Glomerular visceral epithelial cell (primary cell): ENCODE measurements around the gene DNAJC30.

Source experiments
- DNase-seq: peaks from one replicate; pipeline ENCODE4 v3.0.0-alpha.2; 2016; ENCODE audit errors: extremely low spot score

The DNAJC30 gene

DNA sequence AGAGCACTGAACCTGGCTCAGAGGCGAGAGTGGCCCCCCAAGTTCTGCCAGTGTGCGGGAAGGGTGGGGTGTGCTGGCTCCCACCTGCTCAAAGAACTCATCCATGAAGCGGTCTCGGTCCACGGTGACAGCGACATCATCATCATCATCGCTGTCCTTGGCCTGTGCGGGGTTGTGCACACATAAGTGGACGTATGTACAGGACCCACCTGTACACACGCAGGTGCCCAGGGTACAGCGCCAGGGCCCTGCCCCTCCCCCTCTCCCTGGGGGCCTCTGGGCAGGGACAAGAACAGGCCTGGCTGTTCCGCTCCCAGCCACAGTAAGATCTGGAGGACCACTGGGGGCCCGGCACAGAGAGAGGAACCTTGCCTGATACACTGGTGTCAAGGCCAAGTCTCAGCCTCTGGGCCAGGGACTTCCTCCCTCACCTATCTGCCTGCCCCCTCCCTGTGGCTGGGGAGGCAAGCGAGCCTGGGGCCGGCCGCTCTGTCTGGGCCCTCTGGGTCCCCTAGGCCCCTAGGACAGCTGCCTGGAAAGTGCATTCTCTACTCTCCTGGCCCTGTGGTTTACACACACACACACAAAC is 25.8 kb upstream of the DNAJC30 start:
- DNase-seq = no peak

DNA sequence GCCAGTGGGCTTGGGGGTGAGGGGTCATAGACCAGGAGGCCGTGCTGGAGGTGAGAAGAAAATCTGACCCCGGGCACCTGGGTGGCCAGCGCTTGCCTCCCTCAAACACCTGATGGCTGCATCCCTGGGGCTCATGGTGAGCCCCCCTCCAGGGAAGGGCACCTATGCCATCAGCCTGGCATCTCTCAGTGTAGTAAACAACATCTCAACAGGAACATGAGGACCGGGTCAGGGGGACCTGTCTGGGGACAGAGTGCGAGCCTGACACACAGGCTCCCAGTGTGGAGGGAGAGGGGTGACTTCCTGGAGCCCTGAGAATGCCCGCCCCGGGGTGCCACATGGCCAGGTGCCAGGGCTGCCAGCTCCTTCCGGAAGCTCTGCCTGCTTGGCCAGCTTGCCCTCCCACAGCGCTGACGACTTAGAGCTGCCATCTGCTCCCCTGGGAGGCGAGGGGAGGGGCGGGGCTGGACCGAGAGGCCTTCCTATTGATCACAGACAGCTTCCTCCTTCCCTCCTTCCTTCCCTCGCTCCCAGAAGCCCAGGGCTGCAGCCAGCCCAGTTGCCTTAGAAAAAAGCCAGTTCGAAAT is 23.9 kb upstream of the DNAJC30 start:
- no peak for DNase-seq

DNA sequence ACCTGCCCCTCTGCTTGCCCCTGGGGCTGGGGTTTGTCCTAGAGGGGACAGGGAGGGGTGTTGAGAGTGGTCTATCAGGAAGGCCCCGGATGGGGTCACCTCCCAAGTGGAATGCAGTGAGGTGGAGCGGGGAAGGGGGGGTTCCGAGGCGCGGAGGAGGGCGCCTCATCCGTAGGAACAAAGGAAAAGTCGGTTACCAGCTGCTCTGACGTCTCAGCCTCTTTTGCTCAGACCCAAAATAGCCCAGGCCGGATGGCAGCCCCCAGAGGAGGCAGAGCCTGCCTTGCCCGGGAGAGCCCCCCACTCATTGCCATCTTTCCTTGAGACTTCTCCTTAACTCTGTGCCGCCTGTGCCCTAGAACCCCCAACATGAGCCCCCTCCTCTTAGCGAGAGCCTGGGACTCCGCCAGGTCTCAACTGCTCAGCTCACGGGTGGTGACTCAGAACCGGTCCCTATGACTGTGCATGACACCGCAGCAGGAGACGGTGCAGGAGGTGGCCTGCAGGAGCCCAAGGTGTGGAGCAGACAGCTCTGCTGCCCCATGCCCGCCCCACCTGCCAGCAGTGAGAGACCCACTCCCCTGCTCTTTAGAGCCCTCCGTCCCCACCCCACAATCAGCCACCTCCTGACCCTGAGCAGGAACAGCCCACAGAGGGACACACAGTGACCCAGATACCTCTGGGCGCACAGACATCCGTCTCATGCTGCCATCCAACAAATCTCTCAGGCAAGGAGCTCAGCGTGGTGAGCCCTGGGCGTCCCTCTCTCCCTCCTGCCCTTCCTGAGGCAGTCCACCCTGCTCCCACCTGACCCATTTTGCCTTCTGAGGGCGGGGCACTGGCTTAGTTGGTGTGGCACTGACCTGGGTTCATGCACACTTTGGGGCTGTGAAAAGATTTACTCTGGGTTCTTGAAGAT is 23.1 kb upstream of the DNAJC30 start:
- DNase-seq = no peak

DNA sequence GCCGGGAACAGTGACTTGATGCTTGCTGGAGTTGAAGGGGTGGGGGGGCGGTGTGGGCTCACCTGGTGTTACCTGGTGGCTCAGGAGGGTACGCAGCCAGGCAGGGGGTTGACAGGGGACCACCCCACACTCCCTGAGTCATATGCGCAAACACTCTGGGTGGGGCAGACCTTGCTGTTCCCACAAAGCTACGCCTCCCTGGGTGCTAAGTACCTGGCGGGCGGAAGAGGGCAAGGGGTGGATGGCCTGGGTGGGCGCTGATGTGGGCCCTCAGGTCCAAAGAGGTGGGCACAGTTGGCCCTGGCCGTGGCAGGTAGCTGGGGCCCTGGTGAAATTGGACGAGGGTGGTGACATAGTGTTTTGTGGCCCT is 22.3 kb upstream of the DNAJC30 start:
- no peak for DNase-seq

DNA sequence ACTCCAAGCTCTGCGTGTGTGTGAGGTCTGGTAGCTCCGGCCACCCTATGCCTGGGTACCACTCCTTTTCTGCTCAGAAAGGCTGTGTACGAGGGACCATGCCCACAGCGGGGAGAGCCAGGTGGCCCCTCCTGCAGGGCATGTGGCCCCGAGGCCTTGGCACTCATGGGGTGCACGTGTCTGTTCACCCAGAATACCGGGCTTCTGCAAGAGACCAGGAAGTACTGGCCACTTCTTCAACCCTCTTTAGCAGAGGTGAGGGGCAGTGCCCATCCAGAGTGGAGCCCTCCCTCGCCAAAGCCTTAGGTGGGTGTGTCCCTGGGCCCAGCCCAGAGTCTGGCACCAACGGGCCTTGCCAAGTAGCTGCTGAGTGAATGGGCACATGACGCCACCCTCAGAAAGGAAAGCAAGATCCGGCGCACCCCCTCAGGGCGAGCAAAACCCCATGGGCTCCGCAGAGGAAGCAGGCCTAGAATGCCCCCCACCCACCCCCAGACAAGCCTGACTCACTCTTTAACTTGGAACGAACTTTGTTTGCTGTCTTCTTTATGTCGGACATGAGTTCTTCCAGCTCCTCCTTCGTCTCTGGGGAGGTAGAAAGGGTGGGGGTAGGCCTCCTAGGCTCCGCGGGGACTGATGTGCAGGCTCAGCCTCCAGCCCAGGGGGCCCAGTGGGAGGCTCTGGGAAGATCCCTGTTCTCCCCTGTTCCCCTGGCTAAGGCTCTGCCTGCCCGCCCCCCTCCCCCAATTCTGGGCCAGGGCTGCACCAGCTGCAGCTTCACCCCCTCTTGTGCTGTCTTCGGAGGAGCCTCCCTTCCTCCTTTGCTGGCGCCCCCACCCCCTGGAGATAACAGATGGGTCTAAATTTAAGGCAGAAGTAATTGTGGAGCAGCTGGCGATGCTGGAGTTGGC is 21.6 kb upstream of the DNAJC30 start:
- DNase-seq = no peak

DNA sequence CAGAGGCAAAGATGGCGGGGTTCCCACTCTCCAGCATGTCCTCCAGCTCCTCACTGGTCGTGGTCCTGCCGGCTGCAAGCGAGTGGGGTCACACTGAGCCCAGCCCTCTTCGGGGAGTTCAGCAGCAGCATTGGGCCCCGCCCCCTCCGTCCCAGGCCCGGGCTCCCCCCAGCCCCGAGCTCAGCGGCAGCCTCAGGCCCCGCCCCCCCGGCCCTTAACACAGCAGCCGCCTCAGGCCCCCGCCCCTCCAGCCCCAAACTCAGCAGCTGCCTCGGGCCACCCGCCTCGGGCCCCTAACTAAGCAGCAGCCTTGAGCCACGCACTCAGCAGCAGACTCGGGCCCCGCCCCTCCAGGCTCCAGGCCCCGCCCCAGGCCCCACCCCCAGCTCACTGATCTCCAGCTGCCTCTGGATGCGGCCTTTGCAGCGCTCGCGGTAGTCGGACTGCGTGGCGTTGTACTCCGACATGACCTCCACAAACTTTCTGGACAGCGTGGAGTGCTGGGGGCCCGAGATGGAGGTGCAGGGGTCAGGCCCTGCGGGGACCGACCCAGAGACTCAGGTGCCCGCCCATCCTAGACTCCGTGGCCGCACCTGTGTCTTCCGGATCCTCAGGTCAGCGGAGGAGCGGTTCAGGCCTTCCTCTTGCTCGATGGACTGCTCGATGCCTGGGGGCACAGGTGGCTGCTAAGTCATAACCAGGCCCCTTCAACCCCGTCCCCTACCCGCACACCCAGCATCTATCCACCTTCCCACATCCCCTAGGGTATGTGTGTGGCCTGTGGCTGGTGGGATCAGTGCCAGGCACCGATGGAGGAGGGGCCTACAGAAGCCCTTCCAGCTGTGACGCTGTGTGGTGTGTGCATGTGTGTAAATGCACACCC is 20.7 kb upstream of the DNAJC30 start:
- no peak for DNase-seq

DNA sequence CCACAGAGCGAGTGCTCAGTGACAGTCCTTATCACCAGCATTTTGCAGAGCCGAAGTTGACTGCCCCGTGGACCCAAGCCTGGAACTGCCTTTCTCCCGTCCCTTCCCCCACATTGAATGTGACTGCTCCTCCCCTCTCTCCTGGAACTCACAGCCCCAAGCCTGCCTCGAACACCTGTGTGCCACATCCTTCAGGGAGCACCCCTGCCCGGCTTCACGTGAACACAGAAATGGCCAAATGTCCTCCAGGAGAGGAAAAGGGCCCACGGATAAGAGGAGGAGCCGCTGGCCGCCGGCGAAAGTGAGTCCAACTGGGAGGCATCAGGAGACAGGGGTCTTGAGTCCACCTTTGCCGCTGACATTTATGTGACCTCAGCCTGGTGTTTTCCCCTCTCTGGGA is 20.0 kb upstream of the DNAJC30 start:
- DNase-seq = no peak

DNA sequence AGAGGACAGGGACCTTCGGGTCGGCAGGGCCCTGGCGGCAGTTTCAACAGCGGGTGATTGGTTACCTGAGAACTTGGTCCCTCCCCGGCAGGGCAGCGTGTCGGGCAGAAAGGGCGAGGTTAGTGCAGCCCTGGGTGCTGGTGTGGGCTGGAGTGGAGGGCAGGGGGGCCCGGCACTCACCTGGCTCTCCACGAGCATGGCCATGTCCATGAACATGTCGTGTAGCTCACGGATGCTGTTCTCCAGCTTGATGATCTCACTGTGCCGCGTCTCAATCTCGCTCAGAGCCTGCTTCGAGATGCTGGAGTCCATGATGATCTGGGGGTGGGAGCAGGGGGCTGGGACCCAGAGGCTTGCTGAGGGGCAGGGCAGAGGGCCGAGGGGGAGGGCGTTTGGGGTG is 19.4 kb upstream of the DNAJC30 start:
- DNase-seq = no peak

DNA sequence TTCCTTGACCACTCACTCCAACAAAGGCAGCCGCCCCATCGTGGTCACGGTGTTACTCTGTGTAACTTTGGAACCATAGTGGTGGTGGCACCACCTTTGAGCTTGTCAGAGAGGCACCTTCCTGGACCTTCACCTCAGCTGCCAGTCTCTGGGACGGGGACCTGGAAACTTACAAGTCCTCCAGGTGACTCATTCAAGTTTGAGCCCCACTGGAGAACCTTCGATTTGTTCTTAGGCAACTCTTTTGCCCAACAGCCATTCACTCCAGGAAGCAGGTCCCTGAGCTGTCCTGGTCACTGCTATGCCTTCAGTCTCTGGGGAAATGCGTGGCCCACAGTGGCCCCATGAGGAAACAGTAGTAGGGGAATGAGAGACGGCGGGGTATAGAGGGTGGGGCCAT is 19.0 kb upstream of the DNAJC30 start:
- no peak for DNase-seq

DNA sequence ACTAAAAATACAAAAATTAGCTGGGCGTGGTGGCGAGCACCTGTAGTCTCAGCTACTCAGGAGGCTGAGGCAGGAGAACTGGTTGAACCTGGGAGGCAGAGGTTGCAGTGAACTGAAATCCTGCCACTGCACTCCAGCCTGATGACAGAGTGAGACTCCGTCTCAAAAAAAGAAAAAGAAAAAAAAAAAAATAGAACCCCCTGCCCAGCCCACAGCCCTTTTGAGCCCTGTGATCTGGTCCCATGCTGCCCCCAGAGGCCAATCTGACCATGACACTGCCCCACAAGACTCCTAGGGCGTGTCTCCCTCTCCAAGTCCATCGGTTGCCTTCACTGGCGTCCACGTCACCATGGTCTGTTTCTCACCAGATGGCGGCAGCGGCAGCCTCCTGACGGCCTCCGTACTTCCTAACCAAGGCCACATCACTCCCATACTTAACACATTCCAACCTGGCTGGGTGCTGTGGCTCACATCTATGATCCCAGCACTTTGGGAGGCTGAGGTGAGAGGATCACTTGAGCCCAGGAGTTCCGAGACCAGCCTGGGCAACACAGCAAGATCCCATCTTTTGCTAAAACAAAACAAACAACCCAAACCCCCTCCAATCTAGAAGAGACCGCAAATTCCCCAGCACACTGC is 18.2 kb upstream of the DNAJC30 start:
- DNase-seq = no peak

DNA sequence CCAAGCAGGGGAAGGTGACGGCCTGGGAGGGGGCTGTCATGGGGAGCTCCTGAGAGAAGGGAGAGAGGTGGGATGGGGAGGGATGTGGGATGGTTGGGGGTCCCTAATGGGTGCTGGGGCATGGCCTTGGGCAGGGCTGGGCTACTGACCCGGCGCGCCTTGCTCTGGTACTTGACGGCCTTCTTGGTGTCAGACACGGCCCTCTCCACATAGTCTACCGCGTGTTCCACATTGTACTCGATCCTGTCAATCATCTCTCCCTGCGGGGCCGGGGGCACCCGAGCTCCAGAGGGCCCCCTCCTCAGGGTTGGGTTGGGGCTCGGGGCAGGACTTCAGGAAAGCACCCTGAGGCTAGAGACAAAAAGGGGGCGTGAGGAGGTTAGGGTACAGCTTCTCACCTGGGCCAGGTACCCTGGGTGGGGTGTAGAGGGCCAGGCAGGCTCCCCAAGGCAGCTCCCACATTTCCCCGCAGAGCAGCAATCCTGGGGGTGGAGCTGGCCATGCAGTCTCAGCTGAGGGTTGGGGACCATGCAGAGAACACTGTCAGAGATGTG is 17.4 kb upstream of the DNAJC30 start:
- no peak for DNase-seq

DNA sequence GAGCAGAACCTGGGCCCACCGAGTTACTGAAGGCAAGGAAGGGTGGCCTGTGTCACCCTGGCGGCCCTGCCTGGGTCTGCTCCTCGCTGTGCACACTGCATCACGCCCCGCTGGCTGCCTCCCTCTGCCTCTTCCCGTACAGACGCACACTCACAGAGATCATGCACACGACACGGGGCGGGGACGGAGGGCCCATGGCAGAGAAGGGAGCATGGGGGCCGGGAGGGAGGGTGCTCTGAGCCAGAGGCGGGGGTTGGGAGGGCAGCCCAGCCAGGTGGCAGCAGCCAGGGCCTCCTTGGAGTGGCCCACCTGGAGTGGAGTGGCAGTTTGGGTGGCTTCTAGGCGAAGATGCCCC is 16.8 kb upstream of the DNAJC30 start:
- DNase-seq = no peak

DNA sequence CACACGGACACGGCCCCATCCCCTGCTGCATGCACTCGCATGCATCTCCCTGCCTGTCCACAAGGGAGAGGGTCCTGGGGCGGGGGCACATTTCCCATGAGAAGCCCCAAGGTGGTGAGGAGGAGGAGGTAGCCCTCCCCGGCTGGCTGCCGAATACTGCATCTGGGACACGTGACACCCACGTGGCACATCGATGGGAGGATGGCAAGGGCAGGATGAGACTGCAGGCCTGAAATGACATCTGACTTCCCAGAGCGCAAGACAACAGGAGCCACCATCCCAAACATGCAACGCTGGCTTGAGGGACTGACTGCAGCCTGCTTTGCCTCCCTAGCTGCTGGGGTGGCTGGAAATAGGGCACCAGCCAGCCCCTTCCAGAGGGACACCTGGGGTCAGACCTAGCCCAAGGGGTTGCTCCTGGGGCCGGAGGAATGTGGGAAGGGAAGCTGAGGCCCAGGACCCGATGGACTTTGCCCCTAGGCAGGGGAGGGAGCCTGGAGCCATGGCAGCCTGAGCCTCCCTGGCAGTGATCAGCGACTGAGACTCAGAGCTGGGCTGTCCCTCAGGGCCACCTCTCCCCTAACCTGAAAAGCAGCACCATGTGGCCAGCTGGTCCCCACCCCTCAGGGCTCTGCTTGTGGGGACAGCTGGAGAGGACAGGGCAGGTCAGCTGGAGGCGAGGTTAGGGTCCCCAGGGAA is 16.3 kb upstream of the DNAJC30 start:
- no peak for DNase-seq

DNA sequence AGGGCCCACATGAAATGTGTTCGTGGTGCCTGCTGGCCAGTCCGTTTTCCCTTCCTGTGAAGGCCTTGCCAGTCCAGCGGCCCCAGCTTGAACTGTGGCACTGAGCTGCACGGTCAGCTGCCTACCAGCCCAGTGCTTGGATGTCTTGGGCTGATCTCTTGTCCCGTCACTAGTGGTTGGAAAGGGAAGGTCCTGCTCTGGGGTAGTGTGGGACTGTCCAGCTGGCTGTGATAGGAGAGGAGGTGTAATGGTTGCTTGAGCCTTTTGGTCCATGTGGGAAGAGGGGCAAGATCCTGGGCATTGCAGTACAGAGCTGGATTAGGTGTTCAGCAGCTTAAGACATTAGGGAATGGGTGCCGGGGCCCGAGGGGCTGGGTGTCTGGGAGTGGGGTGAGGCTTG is 15.2 kb upstream of the DNAJC30 start:
- no peak for DNase-seq

DNA sequence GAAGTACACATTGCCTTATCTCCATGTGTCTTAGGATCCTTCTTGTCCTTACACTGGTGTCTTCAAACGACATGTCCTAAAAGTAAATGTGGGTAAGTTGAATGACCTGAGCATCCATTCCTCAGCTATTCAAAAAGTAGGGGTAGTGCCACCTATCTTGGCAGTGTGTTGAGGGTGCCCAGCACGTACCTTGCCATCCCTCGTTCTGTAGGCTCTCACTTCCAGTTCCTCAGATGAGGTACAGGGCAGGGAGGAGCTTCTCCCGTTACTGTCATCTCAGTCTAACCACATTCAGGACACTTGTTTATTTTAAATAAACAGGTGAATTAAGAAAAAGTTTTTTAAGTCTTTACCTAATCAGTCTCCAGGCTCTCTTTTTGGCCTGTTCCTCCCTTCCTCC is 13.1 kb upstream of the DNAJC30 start:
- no peak for DNase-seq

DNA sequence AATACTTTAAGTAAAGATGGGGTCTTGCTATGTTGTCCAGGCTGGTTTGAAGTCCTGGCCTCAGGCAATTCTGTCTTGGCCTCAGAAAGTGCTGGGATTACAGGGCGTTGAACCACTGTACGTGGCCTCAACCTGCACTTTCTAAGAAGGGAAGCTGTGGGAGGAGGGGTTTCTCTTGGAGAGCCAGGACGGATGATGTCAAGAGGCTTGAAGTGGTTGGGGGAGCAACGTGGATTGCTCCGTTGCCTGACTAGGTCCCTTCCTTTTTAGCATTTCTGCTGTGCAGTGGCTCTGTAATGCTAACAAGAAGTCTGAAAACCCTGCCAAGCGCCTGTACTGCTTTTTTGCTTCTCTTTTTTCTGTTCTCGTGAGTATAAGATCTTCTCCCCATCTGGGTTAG is 7.4 kb upstream of the DNAJC30 start:
- no peak for DNase-seq

DNA sequence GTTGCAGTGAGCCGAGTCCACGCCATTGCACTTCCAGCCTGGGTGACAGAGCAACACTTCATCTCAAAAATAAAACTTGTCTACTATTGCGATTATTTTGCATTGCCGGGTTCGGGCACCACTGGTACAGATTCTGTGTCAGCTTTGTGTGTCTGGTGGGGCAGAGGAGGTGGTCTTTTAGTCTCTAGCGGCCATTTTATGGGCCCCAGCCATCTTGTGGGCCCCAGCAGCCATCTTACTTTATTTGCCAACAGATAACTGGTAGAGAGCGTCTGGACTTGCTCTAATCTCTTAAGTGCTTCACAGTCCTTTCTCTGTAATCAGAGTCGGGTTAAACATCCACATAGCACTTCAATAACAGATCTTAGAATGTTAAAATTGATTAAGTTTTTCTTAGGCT is 5.0 kb upstream of the DNAJC30 start:
- no peak for DNase-seq

DNA sequence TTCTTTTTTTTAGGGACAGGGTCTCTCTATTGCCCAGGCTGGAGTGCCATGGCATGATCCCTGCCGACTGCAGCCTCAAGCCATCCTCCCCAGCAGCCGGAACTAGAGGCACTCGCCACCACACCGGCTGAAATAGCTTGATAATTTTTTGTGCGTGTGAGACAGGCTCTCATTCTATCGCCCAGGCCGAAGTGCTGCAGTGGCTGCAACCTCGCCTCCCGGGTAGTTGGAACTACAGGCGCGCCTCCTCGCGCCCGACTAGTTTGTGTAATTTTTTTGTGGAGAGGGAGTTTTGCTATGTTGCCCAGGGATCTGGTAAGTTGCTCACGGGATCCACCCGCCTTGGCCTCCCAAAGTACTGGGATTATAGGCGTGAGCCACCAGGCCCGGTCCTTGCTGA is 2.1 kb upstream of the DNAJC30 start:
- no peak for DNase-seq

DNA sequence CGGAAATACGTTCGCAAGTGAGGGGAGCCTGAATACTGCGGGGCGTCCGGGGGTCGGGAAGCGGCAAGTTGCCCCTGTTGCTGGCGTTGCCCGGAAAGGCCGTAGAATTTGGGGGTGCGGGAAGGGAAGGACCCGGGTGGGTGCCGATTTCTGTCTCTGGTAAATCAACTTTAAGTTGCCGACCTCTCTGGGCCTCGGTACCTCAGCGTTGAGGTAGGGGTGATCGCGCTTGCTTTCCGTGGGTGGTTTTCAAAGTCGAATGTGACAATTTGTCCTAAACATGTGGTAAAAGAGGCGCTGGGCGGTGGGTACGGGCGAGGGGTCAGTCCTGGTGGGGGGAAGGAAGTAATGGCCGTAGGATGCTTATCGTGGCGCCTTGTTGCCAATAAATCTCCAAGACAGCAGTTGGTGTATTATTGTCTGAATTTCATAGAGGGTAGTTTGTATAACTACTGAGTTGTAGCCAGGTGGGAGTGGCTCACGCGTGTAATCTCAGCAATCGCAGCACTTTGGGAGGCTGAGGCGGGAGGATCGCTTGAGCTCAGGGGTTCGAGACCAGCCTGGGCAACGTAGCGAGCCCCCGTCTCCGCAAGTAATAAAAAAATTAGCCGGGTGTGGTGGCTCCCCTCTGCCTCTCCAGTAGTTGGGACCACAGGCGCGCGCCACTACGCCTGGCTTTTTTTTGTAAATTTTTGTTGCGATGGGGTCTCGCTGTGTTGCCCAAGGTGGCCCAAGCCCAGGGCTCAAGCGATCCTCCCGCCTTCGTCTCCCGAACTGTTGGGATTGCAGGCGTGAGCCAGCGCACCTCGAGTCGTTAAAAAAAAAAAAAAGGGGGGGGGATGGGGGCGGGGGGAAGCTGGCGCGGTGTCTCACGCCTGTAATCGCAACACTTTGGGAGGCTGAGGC is 788 bp upstream of the DNAJC30 start:
- DNase-seq = no peak
